Activated naive CD4-positive, alpha-beta T cell treated with anti-CD3 and anti-CD28 coated beads, Interleukin-2, amount 50 U/mL, for 16 hours (primary cell): ENCODE results near the gene ZBTB8OS.
A peak's percentile ranks its signal among the peaks of the same experiment; 100 is the strongest.
"Not testable (repeated sequence)": the region's sequence is repeated elsewhere in the genome, so short reads cannot be mapped to it uniquely, and the experiment has no call there.

Experiments used
- DNase-seq: peaks from one replicate; pipeline ENCODE4 v3.0.0-alpha.2; 2020

ZBTB8OS gene

DNA sequence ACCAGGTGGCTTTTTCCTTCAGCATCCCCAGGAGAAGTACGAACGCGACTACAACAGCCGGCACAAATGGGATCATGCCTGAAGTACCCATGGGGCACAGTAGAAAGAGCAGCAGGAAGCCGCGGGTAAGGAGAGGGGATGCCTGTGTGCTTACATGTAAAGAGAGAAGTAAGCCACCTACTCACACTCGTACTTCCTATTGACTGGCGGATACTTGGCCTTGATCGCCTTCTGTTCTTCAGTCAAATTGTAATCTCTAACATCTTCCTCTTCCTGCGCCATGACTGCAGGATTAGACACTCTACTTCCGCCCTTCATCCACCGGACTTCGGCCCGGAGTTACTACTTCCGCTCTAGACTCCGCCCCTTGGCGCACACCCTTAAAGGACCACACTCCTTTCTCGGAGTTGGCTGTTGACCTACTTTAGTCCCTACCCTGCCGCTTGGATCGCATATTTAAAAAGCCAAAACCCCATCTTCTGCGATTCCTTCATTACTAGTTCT lies at the start of gene ZBTB8OS:
TSS of gene ZBTB8OS (minus strand) at position 303 of the 504 bp plus-strand sequence. CDS start at position 282, 21 bp downstream.
- peak; percentile 86 for DNase-seq

DNA sequence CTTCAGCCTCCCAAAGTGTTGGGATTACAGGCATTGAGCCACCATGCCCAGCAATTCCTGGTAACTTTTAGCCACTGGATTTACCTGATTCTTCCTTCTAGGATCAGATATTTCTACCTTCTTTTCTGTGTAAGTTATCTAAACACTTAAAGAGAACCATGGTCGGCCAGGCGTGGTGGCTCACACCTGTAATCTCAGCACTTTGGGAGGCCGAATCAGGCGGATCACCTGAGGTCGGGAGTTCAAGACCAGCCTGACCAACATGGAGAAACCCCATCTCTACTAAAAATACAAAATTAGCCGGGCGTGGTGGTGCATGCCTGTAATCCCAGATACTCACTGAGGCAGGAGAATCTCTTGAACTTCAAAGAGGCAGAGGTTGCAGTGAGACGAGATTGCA lies 46.6 kb upstream of the ZBTB8OS start:
- DNase-seq = not testable (repeated sequence)

GRCh38 chr1:32696041-32696440 lies 45.7 kb upstream of the ZBTB8OS start:
- no peak for DNase-seq

DNA sequence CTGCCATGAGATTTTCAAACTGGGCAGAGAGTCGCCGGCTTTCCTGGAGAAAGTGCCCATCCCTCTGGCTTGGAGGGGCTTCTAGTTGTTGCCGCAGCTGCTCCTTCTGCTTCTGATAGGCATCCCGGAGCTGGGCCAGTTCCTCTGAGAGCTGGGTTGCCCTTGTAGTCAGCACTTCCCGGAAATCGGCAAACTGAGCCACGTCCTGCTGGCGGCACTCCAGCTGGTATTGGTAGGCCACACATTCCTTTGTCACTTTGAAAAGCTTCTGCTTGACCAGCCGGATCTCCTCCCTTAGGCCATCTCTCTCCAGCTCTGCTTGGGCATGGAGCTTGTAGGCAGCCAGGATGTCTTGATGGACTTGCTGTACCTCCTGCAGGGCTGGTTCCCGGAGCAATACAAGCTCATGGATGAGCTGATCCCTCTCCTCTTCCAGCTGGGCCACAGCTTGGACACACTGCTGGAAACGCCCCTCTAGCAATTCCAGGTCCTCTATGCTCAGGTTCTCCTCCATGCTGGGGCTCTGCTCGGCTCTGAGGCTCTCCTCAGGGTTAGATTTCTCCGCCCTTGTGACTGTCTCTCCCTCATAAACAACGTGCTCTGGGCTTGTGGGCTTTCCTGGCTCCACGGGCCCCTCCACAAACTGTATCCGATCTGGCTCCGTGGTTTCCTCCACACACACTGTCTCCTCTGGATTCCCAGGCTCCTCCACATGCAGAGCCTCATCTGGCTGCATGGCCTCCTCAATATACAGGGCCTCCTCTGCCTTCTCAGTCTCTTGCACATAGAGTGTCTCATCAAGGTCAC lies 45.0 kb upstream of the ZBTB8OS start:
- no peak for DNase-seq

GRCh38 chr1:32693455-32694174 lies 43.3 kb upstream of the ZBTB8OS start:
- DNase-seq = no peak

DNA sequence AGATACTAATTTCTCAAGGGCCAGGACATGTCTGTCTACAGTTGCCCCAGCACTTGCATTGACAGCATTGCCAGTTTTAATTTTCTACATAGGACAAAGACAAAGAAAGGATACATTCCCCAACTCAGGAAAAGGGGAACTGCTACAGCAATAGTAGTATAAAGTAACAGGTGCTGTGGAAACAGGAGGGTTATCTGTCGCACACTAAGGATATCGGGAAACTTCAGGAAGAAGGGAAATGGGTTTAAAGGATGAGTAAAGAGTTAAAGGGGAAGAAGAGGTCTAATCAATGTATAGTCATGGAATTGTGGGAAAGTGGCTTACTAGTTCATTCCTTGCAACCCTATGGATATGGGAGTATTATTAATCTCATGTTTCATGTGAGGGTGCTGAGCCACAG lies 36.0 kb upstream of the ZBTB8OS start:
- DNase-seq = no peak

- DNase-seq = no peak
These were observed 35.1 kb upstream of the ZBTB8OS start for GRCh38 chr1:32685498-32685897.

- no peak for DNase-seq
These were observed 33.9 kb upstream of the ZBTB8OS start for GRCh38 chr1:32684167-32684811.

- DNase-seq = no peak
These were observed 33.0 kb upstream of the ZBTB8OS start for GRCh38 chr1:32683397-32683796.

DNA sequence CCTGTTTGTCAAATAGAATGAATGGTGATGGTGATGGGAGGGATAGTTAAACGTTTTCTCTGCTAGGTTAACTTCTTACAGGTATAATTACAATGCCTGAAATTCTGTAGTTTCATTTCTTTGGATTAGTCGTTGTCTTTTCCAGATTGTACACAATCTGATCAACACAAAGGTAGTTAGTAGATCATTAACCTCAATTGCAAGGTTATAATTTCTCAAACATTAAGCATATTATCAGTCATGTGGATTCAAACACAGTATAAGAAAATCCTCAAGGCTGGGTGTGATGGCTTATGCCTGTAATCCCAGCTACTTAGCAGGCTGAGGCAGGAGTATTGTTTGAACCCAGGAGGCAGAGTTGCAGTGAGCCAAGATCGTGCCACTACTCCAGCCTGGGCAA lies 31.6 kb upstream of the ZBTB8OS start:
- DNase-seq = no peak

DNA sequence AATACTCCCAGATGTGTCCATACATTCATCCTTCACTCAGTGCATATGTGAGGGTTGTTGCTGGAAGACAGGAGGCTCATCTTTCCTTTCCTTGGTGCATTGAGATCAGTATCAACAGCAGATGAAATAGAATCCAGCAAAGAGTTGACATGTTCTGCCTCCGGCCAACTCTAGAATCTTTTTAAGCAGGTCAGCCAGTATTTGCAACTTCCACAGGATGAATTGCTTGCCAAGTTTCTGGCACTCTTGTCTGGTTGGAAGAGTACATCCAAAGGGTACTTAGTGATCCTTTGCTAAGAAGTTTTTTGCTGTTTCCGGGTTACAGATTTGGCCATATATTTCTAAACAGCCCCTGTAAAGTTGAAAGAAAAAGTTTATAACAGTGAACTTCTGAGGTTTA lies 31.2 kb upstream of the ZBTB8OS start:
- DNase-seq = no peak

DNA sequence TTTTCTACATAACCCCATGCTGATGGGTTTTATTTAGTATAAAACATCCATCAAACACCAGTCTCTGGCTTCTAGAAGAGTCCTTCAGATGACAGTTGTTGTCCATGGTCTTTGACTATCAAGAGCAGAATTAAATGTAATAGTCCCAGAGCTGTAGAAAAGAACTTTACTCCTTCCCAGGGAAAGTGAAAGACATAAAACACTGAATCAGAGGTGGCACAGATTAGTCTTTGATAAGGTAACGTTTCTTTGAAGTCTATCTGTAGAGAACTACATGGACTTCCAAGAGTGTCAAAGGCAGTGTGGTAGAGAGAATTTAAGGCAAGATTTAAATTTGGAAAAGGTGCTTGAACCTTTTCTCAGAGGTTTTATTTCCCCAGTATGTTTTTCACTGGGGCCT lies 30.3 kb upstream of the ZBTB8OS start:
- DNase-seq = no peak

DNA sequence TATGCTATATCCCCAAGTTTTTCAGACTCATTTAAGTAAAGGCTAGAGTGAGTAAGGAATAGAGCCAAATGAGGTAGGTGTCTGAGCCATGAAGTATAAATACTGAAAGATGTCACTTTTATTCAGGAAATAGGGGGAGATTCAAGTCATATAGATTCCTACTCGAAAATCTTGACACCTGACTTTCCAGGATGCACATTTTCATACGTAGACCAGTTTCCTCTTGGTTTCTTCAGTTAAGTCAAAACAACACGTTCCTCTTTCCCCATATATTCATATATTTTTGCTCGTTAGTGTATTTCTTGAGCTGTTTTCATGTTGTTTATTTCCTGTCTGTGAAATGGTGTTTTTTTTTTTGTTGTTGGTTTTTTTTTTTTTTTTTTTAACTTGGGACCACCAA lies 29.6 kb upstream of the ZBTB8OS start:
- DNase-seq = not testable (repeated sequence)

DNA sequence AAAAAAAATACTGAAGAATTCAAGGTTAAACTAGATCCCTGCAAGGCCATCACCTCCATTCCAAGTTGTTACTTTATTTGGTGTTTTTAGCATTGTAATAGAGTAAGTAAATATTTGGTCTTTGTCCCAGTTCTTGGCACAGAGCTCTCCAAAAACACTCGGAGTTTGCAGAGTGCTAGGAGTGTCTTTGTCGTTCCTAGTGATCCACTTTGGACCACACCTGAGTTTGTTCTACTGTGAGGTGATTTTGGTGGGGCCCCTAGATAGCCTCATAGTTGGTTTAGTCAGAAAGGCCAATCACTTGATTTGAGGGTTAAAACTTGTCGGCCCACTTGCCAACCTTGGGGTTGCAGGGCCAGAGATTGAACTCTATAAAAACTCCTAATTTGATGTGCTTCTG lies 26.6 kb upstream of the ZBTB8OS start:
- DNase-seq = no peak

DNA sequence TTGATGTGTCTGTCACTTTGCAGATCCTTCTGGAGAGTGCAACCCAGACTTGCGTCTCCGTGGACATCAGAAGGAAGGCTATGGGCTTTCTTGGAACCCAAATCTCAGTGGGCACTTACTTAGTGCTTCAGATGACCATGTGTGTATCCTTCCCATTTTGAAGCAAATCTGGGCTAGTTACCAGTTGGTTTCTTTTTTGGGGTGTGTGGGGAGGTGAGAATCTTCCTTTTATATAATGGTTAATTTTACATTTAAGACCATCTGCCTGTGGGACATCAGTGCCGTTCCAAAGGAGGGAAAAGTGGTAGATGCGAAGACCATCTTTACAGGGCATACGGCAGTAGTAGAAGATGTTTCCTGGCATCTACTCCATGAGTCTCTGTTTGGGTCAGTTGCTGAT lies 18.4 kb upstream of the ZBTB8OS start:
- DNase-seq = not testable (repeated sequence)

GRCh38 chr1:32666901-32667566 lies 16.7 kb upstream of the ZBTB8OS start:
- DNase-seq = no peak

- no peak for DNase-seq
These were observed 15.6 kb upstream of the ZBTB8OS start for GRCh38 chr1:32665915-32666314.

DNA sequence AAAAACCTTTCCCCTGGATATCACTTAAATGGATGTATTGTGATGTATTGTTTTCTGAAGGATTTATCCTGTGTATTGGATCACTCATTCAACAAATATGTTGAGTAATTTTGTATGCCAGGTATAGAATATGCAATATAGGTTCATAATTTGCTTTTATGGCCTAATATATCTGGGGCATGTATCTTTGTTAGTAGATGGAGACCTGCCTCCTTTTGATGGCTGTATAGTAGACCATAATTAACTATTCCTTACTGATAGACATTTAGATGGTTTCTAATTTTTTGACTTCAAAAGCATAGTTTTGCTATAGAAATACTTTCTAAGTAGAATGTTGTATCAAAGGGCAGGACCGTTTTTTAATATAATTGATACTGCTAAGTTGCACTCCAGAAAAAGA lies 9.2 kb upstream of the ZBTB8OS start:
- no peak for DNase-seq

- no peak for DNase-seq
These were observed 2.1 kb upstream of the ZBTB8OS start for GRCh38 chr1:32652244-32652962.

- DNase-seq = no peak
These were observed 1.2 kb upstream of the ZBTB8OS start for GRCh38 chr1:32651461-32652073.

- peak; percentile 98 for DNase-seq
These were observed 556 bp upstream of the ZBTB8OS start, which contains the start of gene RBBP4 for GRCh38 chr1:32650752-32651460. Gene RBBP4 (plus strand): TSS chr1:32651208. CDS start chr1:32651307, 99 bp downstream.
